ENCODE measurements around the gene BPIFB3.

DNA sequence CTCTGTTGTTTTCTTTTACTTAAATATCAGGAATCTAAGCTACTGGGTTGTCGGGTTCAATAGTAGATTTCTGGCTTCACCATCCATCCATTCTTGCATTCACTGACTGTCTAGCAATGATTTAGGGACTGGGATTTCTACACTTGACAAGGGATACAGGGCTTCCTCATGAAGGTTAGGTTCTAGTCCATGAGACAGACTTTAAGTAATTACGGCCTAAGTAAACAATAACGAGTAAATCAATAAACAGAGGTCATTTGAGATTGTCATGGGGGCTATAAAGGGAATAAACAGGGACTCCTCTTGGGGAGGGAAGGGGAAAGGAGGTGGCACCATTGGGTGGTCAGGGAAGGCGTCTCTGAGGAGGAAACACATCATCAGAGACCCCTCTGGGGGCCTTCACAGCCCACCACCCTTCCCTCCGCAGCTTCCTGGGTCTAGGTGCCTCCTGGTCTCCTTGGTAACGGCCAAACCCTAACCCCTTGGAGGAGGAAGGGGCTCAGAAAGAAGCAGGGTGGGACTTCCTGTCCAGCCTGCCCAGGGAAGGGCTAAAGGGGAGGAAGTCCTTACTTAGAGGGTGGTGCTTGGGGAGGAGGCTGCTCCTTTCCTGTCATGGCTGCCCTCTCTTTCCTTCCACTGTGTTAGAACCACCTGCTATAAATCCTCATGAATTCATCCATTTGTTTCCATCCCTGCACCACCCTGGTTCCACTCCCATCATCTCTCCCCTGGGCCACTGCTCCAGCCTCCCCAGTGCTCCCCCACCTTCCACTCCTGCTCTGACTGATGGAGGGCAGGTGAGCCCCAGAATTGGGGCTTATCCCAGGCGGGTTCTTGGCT, 59.1 kb downstream of the BPIFB3 start:
- TF ChIP-seq, protein P1, sequence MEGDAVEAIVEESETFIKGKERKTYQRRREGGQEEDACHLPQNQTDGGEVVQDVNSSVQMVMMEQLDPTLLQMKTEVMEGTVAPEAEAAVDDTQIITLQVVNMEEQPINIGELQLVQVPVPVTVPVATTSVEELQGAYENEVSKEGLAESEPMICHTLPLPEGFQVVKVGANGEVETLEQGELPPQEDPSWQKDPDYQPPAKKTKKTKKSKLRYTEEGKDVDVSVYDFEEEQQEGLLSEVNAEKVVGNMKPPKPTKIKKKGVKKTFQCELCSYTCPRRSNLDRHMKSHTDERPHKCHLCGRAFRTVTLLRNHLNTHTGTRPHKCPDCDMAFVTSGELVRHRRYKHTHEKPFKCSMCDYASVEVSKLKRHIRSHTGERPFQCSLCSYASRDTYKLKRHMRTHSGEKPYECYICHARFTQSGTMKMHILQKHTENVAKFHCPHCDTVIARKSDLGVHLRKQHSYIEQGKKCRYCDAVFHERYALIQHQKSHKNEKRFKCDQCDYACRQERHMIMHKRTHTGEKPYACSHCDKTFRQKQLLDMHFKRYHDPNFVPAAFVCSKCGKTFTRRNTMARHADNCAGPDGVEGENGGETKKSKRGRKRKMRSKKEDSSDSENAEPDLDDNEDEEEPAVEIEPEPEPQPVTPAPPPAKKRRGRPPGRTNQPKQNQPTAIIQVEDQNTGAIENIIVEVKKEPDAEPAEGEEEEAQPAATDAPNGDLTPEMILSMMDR (IDR thresholded peaks at IDR 0.05), result no peak
- TF ChIP-seq POLR2A (IDR thresholded peaks at IDR 0.05), result no peak
